ENCODE data around the gene RBMS1.

Gene RBMS1

GRCh38 chr2:160411955-160412354 is 81.7 kb downstream of the RBMS1 start:
- DNase-seq (ENCODE audit: low spot score): no peak
- no peak for FAIRE-seq

- FAIRE-seq: no peak
- peak; percentile 11 for DNase-seq (ENCODE audit: low spot score)
Observed at GRCh38 chr2:160411167-160411566, 82.4 kb downstream of the RBMS1 start.

GRCh38 chr2:160409480-160409879 is 84.1 kb downstream of the RBMS1 start:
- FAIRE-seq: peak; percentile 46
- no peak for DNase-seq (ENCODE audit: low spot score)

- no peak for FAIRE-seq
- DNase-seq (ENCODE audit: low spot score): no peak
Observed at GRCh38 chr2:160408959-160409291, 84.7 kb downstream of the RBMS1 start.

GRCh38 chr2:160408173-160408958 is 85.2 kb downstream of the RBMS1 start:
- FAIRE-seq (no peak), DNase-seq (ENCODE audit: low spot score) (no peak)

GRCh38 chr2:160407393-160408172 is 86.0 kb downstream of the RBMS1 start:
- DNase-seq (ENCODE audit: low spot score) (peak; percentile 20), FAIRE-seq (no peak)

- FAIRE-seq (peak; percentile 82), DNase-seq (ENCODE audit: low spot score) (peak; percentile 80)
Observed at GRCh38 chr2:160406591-160407392, 86.8 kb downstream of the RBMS1 start.

GRCh38 chr2:160405077-160405867 is 88.3 kb downstream of the RBMS1 start:
- no peak for FAIRE-seq
- no peak for DNase-seq (ENCODE audit: low spot score)

- no peak for FAIRE-seq
- DNase-seq (ENCODE audit: low spot score): no peak
Observed at GRCh38 chr2:160402997-160403979, 90.3 kb downstream of the RBMS1 start.

- FAIRE-seq: no peak
- no peak for DNase-seq (ENCODE audit: low spot score)
Observed at GRCh38 chr2:160402501-160402900, 91.1 kb downstream of the RBMS1 start.

GRCh38 chr2:160401895-160402294 is 91.7 kb downstream of the RBMS1 start:
- DNase-seq (ENCODE audit: low spot score) (no peak), FAIRE-seq (no peak)

GRCh38 chr2:160399880-160400279 is 93.7 kb downstream of the RBMS1 start:
- FAIRE-seq (no peak), DNase-seq (ENCODE audit: low spot score) (no peak)

GRCh38 chr2:160397530-160397865 is 96.1 kb downstream of the RBMS1 start:
- FAIRE-seq (no peak), DNase-seq (ENCODE audit: low spot score) (peak; percentile 18)

GRCh38 chr2:160394153-160394552 is 99.5 kb downstream of the RBMS1 start:
- no peak for DNase-seq (ENCODE audit: low spot score)
- FAIRE-seq: no peak

- no peak for FAIRE-seq
- no peak for DNase-seq (ENCODE audit: low spot score)
Observed at GRCh38 chr2:160392201-160392600, 101.4 kb downstream of the RBMS1 start.

- FAIRE-seq: no peak
- DNase-seq (ENCODE audit: low spot score): peak; percentile 17
Observed at GRCh38 chr2:160390544-160391455, 102.8 kb downstream of the RBMS1 start.

GRCh38 chr2:160389875-160390274 is 103.7 kb downstream of the RBMS1 start:
- DNase-seq (ENCODE audit: low spot score) (no peak), FAIRE-seq (no peak)

- DNase-seq (ENCODE audit: low spot score) (no peak), FAIRE-seq (no peak)
Observed at GRCh38 chr2:160388464-160389263, 104.9 kb downstream of the RBMS1 start.

Data from RCC 7860 (cell line).